ENCODE data around the gene DNAJC25. TPM values are rescaled to one million over a fixed set of nuclear protein-coding genes. Genes with fewer than 3 reads are reported as not detected.

Gene DNAJC25
- total and polyA plus RNA-seq, 8 donors: 5.4 to 15.6 (median 11.6) TPM

- Histone ChIP-seq H3K27ac (no peak overlapping the region), H3K4me3 (no peak overlapping the region), H3K27me3 (no peaks in the 10 kb centered on the region), H3K9me3 (no peaks in the 10 kb centered on the region), H3K4me1 (no peaks in the 10 kb centered on the region), H3K36me3 (peaks cover 0 to 43% of the 10 kb centered on the region in 2 donors)
- no peak for DNase-seq
- intact Hi-C loops (cut with DNase I): no loop called here
- no peak for TF ChIP-seq CTCF (IDR thresholded peaks at IDR 0.05)
- no peak for ATAC-seq
These were observed 45.0 kb downstream of the DNAJC25 start for GRCh38 chr9:111676116-111676515.

GRCh38 chr9:111678293-111678692 is 47.2 kb downstream of the DNAJC25 start:
- TF ChIP-seq CTCF (IDR thresholded peaks at IDR 0.05): no peak
- Histone ChIP-seq H3K36me3 (peaks cover 0 to 37% of the 10 kb centered on the region in 2 donors), H3K27me3 (no peaks in the 10 kb centered on the region), H3K4me1 (no peaks in the 10 kb centered on the region), H3K4me3 (no peak overlapping the region), H3K9me3 (no peaks in the 10 kb centered on the region), H3K27ac (no peak overlapping the region)
- ATAC-seq: no peak
- no peak for DNase-seq
- intact Hi-C loops (cut with DNase I): no loop called here

GRCh38 chr9:111679199-111679598 is 48.1 kb downstream of the DNAJC25 start:
- Histone ChIP-seq H3K36me3 (peaks cover 0 to 37% of the 10 kb centered on the region in 2 donors), H3K4me3 (no peak overlapping the region), H3K9me3 (no peaks in the 10 kb centered on the region), H3K27me3 (no peaks in the 10 kb centered on the region), H3K27ac (no peak overlapping the region), H3K4me1 (no peaks in the 10 kb centered on the region)
- ATAC-seq: no peak
- intact Hi-C loops (cut with DNase I): no loop called here
- TF ChIP-seq CTCF (IDR thresholded peaks at IDR 0.05): no peak
- DNase-seq: no peak

DNA sequence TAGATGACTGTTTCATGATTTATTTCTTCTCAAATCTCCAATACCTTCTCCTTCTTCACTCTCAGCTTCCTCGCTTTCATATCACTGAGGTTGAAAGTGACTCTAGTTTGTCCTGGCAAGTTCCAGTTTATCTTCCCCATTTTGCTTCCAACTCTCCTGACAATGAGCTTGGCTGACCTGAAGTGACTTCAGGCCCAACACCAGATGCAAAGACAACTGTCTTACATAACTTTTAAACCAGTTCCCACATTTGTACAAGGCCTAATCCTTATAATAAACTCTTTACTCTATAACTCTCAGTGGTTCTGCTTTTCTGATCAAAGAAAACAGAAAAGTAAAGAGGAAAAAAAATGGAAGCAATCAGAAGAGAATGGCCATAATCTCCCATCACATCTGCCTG is 52.3 kb downstream of the DNAJC25 start:
- intact Hi-C loops (cut with DNase I): no loop called here
- ATAC-seq: no peak
- no peaks in the 10 kb centered on the region for H3K27me3 ChIP-seq
- H3K4me3 ChIP-seq: no peak overlapping the region
- DNase-seq: no peak
- H3K27ac ChIP-seq: no peak overlapping the region
- no peak for TF ChIP-seq CTCF (IDR thresholded peaks at IDR 0.05)
- peaks cover 0 to 15% of the 10 kb centered on the region in 2 donors for H3K36me3 ChIP-seq
- H3K4me1 ChIP-seq: no peaks in the 10 kb centered on the region
- no peaks in the 10 kb centered on the region for H3K9me3 ChIP-seq

GRCh38 chr9:111691672-111692329 is 60.7 kb downstream of the DNAJC25 start:
- intact Hi-C loops (cut with DNase I): no loop called here
- ATAC-seq (peak; percentile 57), DNase-seq (peak in 1 of 4 donors; percentile 35)
- no peaks in the 10 kb centered on the region for H3K36me3 ChIP-seq
- TF ChIP-seq CTCF (IDR thresholded peaks at IDR 0.05): peak in 1 of 2 donors; percentile 9
- no peak overlapping the region for H3K4me3 ChIP-seq
- no peak overlapping the region for H3K27ac ChIP-seq
- peaks cover 0 to 3% of the 10 kb centered on the region in 2 donors for H3K4me1 ChIP-seq
- no peaks in the 10 kb centered on the region for H3K9me3 ChIP-seq
- no peaks in the 10 kb centered on the region for H3K27me3 ChIP-seq

All from left lung (tissue), 10 donors.